SK-N-SH (cell line): ENCODE measurements around the gene DPP10. TPM values are rescaled to one million over a fixed set of nuclear protein-coding genes. Genes with fewer than 3 reads are reported as not detected.

Source experiments
- CTCF ChIA-PET: fragments of 300-600, 350-600 bp; formaldehyde crosslinking; extraction: SDS; loops from one replicate; lab custom pipeline; 2021; lab: Yijun Ruan, JAX
- POLR2A ChIA-PET: fragments of 350-600 bp; sonication (Branson Sonifier 250); formaldehyde crosslinking; extraction: SDS; loops from one replicate; lab custom pipeline; 2020; ENCODE audit warnings: antibody characterized with exemption, inconsistent platforms; lab: Yijun Ruan, JAX
- DNase-seq: peaks from one replicate; pipeline ENCODE4 v3.0.0; 2012
- H2AFZ ChIP-seq: fragments of 200-600 bp; sonication (generic); 2 replicates; pipeline ENCODE4 v1.8.1; 2016; ENCODE audit warnings: antibody characterized with exemption, mild to moderate bottlenecking, low read depth
- H3F3A ChIP-seq: fragments of 200-600 bp; sonication (generic); replicated peaks from 2 replicates; pipeline ENCODE3; 2016; ENCODE audit warnings: antibody characterized with exemption, mild to moderate bottlenecking; ENCODE audit not compliant: insufficient read depth
- H3K27ac ChIP-seq, 2 experiments: fragments of 200-500 bp in 1 of 2; fragments of 200-600 bp in 1 of 2; sonication (Bioruptor generic) in 1 of 2; sonication (generic), shearing (Covaris generic) in 1 of 2; 2 replicates each; pipeline versions ENCODE4 v1.5.1 to v1.6.1; 2014 to 2016; ENCODE audit warnings: low read depth in 2 of 2, inconsistent platforms in 1 of 2, low read length in 1 of 2, mild to moderate bottlenecking in 1 of 2, mixed read lengths in 1 of 2
- H3K27me3 ChIP-seq: fragments of 200-600 bp; sonication (generic), shearing (Covaris generic); 2 replicates; pipeline ENCODE4 v1.6.1; 2016; ENCODE audit warnings: mixed run types; ENCODE audit not compliant: insufficient read depth
- H3K36me3 ChIP-seq, 2 experiments: fragments of 200-500 bp in 1 of 2; fragments of 200-600 bp in 1 of 2; sonication (Bioruptor generic) in 1 of 2; sonication (generic) in 1 of 2; replicated peaks in 1 of 2; 2 replicates each; pipeline versions ENCODE3 to v1.5.1; 2014 to 2016; ENCODE audit warnings: low read length in 1 of 2, mild to moderate bottlenecking in 1 of 2; ENCODE audit not compliant: insufficient read depth in 2 of 2, control insufficient read depth in 1 of 2
- H3K4me1 ChIP-seq, 2 experiments: fragments of 200-500 bp in 1 of 2; fragments of 200-600 bp in 1 of 2; sonication (Bioruptor generic) in 1 of 2; sonication (generic), shearing (Covaris generic) in 1 of 2; 2 replicates each; pipeline versions ENCODE4 v1.5.1 to v1.6.1; 2014 to 2016; ENCODE audit warnings: low read depth in 1 of 2, low read length in 1 of 2, mixed run types in 1 of 2; ENCODE audit not compliant: insufficient read depth in 2 of 2, control insufficient read depth in 1 of 2
- H3K4me2 ChIP-seq: fragments of 200-600 bp; sonication (generic), shearing (Covaris generic); 2 replicates; pipeline ENCODE4 v1.6.1; 2017; ENCODE audit warnings: mixed run types
- H3K4me3 ChIP-seq, 2 experiments: fragments of 200-500 bp in 1 of 2; fragments of 200-600 bp in 1 of 2; sonication (Bioruptor generic) in 1 of 2; sonication (generic), shearing (Covaris generic) in 1 of 2; 2 replicates each; pipeline versions ENCODE4 v1.5.1 to v1.8.1; 2014 to 2016; ENCODE audit warnings: low read depth in 2 of 2, inconsistent platforms in 1 of 2, low read length in 1 of 2, mild to moderate bottlenecking in 1 of 2, mixed read lengths in 1 of 2, moderate library complexity in 1 of 2
- H3K79me2 ChIP-seq: fragments of 200-600 bp; sonication (generic); 2 replicates; pipeline ENCODE4 v1.8.1; 2017; ENCODE audit warnings: mild to moderate bottlenecking; ENCODE audit not compliant: insufficient read depth
- H3K9ac ChIP-seq: fragments of 200-600 bp; sonication (generic); 2 replicates; pipeline ENCODE4 v1.6.1; 2017; ENCODE audit warnings: mixed run types
- H3K9me2 ChIP-seq: fragments of 200-600 bp; sonication (generic); 2 replicates; pipeline ENCODE4 v1.6.1; 2017; ENCODE audit warnings: mixed run types
- H3K9me3 ChIP-seq: fragments of 200-600 bp; sonication (generic); 2 replicates; pipeline ENCODE4 v1.6.1; 2017; ENCODE audit warnings: mixed run types, mild to moderate bottlenecking, moderate library complexity
- H4K20me1 ChIP-seq: fragments of 200-600 bp; sonication (generic); 2 replicates; pipeline ENCODE4 v1.6.1; 2017; ENCODE audit warnings: mild to moderate bottlenecking, mixed run types; ENCODE audit not compliant: insufficient read depth
- CTCF ChIP-seq: fragments of 200-600 bp; sonication (generic); IDR thresholded peaks from 2 replicates; pipeline ENCODE4 v1.6.1; 2017; ENCODE audit warnings: antibody characterized with exemption, mild to moderate bottlenecking, moderate library complexity
- EP300 ChIP-seq, 2 experiments: IDR thresholded peaks; 2 replicates each; pipeline versions ENCODE4 v1.4.0 to v1.6.1; 2012; ENCODE audit warnings: borderline replicate concordance in 1 of 2, low read depth in 1 of 2, low read length in 1 of 2
- EZH2phosphoT487 ChIP-seq: fragments of 200-600 bp; sonication (generic); IDR thresholded peaks from 2 replicates; pipeline ENCODE4 v1.6.1; 2017; ENCODE audit warnings: low read depth, mixed run types, mild to moderate bottlenecking, antibody characterized with exemption, moderate library complexity, borderline replicate concordance
- FOSL2 ChIP-seq: IDR thresholded peaks from 2 replicates; pipeline ENCODE4 v1.4.0; 2012; ENCODE audit warnings: low read depth, mild to moderate bottlenecking, moderate library complexity, borderline replicate concordance
- FOXJ3 ChIP-seq: sonication (generic); formaldehyde crosslinking; IDR thresholded peaks from 2 replicates; pipeline ENCODE4 v1.5.1; 2020; ENCODE audit warnings: mild to moderate bottlenecking, missing genetic modification reagents
- FOXM1 ChIP-seq: IDR thresholded peaks from 2 replicates; pipeline ENCODE4 v1.4.0; 2012; ENCODE audit warnings: low read depth, mild to moderate bottlenecking
- GABPA ChIP-seq: IDR thresholded peaks from 2 replicates; pipeline ENCODE4 v1.4.0; 2012; ENCODE audit warnings: low read depth, mild to moderate bottlenecking
- GATA2 ChIP-seq: sonication (generic); formaldehyde crosslinking; IDR thresholded peaks from 2 replicates; pipeline ENCODE4 v1.5.0; 2020; ENCODE audit warnings: mild to moderate bottlenecking, missing genetic modification reagents
- IRF3 ChIP-seq: fragments of 150-350 bp; IDR thresholded peaks from 2 replicates; pipeline ENCODE4 v1.6.1; 2016; ENCODE audit warnings: mild to moderate bottlenecking, low read depth, low read length
- JUND ChIP-seq: IDR thresholded peaks from 2 replicates; pipeline ENCODE4 v1.4.0; 2012
- MEF2A ChIP-seq: IDR thresholded peaks from 2 replicates; pipeline ENCODE4 v1.4.0; 2012; ENCODE audit warnings: low read depth, borderline replicate concordance
- MXI1 ChIP-seq: IDR thresholded peaks from 2 replicates; pipeline ENCODE4 v1.6.1; 2012; ENCODE audit warnings: mild to moderate bottlenecking, low read depth, low read length, improper control_type of control experiment
- NRF1 ChIP-seq: IDR thresholded peaks from 2 replicates; pipeline ENCODE4 v1.6.1; 2012; ENCODE audit warnings: low read depth, mild to moderate bottlenecking, low read length
- POLR2AphosphoS5 ChIP-seq: IDR thresholded peaks from 2 replicates; pipeline ENCODE4 v1.6.1; 2012; ENCODE audit warnings: low read depth, low read length
- REST ChIP-seq: IDR thresholded peaks from 2 replicates; pipeline ENCODE4 v1.6.1; 2012; ENCODE audit warnings: mild to moderate bottlenecking, low read depth, low read length, moderate library complexity
- RXRA ChIP-seq: IDR thresholded peaks from 2 replicates; pipeline ENCODE4 v1.4.0; 2012; ENCODE audit warnings: low read depth, mild to moderate bottlenecking, borderline replicate concordance
- YY1 ChIP-seq: IDR thresholded peaks from 2 replicates; pipeline ENCODE4 v1.4.0; 2012; ENCODE audit warnings: low read depth, mild to moderate bottlenecking
- WGBS: methylation state at CpG from one replicate; pipeline ENCODE4 v1.1.6; 2017; ENCODE audit warnings: low lambda C conversion rate; 5-methylcytosine and 5-hydroxymethylcytosine counted together
- polyA plus RNA-seq, 3 experiments: library from polyadenylated mRNA; depleted of rRNA; stranded (reverse); fragments of >200 nt; gene quantifications; 2 replicates each; pipeline ENCODE4 v1.2.3, GENCODE V29; 2012
- TF ChIP-seq, protein P1 (sequence below): fragments of 150-350 bp; IDR thresholded peaks from 2 replicates; pipeline ENCODE4 v1.6.1; 2017; ENCODE audit warnings: antibody characterized with exemption, low read length, low read depth, borderline replicate concordance

Gene DPP10
- polyA plus RNA-seq, 1 of the 3 experiments (the other 2 are of a cell fraction) = not detected

DNA sequence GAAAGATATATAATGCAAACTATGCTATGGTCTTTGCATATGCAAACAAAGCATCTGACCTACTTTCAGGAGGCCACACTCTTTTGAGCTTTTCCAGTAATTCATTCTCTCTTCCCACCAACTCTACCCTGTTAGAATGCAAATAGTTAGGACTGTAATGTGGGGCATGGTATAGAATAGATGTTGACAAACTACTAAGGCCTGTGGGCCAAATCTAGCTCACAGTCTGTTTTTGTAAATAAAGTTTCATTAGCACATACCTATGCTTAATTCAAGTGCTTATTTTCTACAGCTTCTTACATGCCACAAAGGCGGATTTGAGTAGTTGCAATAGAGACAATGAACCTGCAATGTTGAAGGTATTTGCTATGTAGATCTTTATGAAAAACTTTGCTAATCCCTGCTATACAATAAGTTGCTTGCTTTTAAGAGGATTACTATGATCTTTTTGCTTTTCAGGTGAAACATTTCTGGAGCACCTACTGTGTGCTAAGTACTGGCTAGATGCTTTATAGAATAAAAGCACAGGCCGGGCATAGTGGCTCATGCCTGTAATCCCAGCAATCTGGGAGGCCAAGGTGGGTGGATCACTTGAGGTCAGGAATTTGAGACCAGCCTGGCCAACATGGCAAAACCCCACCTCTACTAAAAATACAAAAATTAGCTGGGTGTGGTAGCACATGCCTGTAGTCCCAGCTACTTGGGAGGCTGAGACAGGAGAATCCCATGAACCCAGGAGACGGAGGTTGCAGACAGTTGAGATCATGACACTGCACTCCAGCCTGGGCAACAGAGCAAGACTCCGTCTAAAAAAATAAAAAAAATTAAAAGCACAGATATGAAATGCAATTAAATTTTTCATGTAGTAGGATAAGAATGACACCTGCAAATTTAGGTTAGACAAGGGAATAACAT, 267.8 kb downstream of the DPP10 start:
- Histone ChIP-seq H4K20me1 (no peaks in the 10 kb centered on the region), H3K4me3 (no peak overlapping the region), H3K27me3 (no peaks in the 10 kb centered on the region), H3F3A (no peaks in the 10 kb centered on the region), H2AFZ (no peak overlapping the region), H3K4me1 (no peaks in the 10 kb centered on the region), H3K9ac (no peak overlapping the region), H3K9me2 (no peaks in the 10 kb centered on the region), H3K27ac (no peak overlapping the region), H3K36me3 (no peaks in the 10 kb centered on the region), H3K79me2 (no peaks in the 10 kb centered on the region), H3K4me2 (no peak overlapping the region), H3K9me3 (no peaks in the 10 kb centered on the region)
- ChIA-PET POLR2A (no interaction called here), CTCF (interaction anchor here (0.8 to 1.3 kb wide), 2 partner anchors 24 to 54 kb away, joined by 3 read pairs; no protein-coding TSS in a partner anchor)
- TF ChIP-seq EP300 (IDR thresholded peaks at IDR 0.05; ENCODE audit: borderline replicate concordance in 1 of 2, low read depth in 1 of 2, low read length in 1 of 2) = no peak
- TF ChIP-seq FOXJ3 (CRISPR knock-in tag) = no peak
- TF ChIP-seq MXI1 = no peak
- no peak for TF ChIP-seq POLR2AphosphoS5
- no peak for TF ChIP-seq IRF3
- TF ChIP-seq FOXM1 = no peak
- no peak for TF ChIP-seq GATA2 (CRISPR knock-in tag)
- TF ChIP-seq NRF1 = no peak
- no peak for TF ChIP-seq REST
- no peak for TF ChIP-seq YY1
- TF ChIP-seq MEF2A = no peak
- TF ChIP-seq RXRA = no peak
- TF ChIP-seq EZH2phosphoT487 = no peak
- no peak for TF ChIP-seq GABPA
- TF ChIP-seq JUND = no peak
- TF ChIP-seq CTCF = no peak
- TF ChIP-seq FOSL2 = no peak
- TF ChIP-seq, protein P1, sequence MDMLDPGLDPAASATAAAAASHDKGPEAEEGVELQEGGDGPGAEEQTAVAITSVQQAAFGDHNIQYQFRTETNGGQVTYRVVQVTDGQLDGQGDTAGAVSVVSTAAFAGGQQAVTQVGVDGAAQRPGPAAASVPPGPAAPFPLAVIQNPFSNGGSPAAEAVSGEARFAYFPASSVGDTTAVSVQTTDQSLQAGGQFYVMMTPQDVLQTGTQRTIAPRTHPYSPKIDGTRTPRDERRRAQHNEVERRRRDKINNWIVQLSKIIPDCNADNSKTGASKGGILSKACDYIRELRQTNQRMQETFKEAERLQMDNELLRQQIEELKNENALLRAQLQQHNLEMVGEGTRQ = no peak
- DNase-seq = no peak
- 9% methylated on average over 4 of the region's 4 CpGs for WGBS
